ENCODE results near the gene PROX1.

- no peak for TF ChIP-seq CTCF (IDR thresholded peaks at IDR 0.05; ENCODE audit: low read depth, low read length, poor library complexity, severe bottlenecking)
- TF ChIP-seq EZH2phosphoT487 (IDR thresholded peaks at IDR 0.05; ENCODE audit: borderline replicate concordance, low read length): no peak
Measured at GRCh38 chr1:214074477-214074876, 86.7 kb downstream of the PROX1 start.

Data from DOHH2 (cell line).